ENCODE results near the gene MMP12. TPM values are rescaled to one million over a fixed set of nuclear protein-coding genes. Genes with fewer than 3 reads are reported as not detected.

MMP12 gene
- total and polyA plus RNA-seq, 2 experiments from 2014 or later = not detected

DNA sequence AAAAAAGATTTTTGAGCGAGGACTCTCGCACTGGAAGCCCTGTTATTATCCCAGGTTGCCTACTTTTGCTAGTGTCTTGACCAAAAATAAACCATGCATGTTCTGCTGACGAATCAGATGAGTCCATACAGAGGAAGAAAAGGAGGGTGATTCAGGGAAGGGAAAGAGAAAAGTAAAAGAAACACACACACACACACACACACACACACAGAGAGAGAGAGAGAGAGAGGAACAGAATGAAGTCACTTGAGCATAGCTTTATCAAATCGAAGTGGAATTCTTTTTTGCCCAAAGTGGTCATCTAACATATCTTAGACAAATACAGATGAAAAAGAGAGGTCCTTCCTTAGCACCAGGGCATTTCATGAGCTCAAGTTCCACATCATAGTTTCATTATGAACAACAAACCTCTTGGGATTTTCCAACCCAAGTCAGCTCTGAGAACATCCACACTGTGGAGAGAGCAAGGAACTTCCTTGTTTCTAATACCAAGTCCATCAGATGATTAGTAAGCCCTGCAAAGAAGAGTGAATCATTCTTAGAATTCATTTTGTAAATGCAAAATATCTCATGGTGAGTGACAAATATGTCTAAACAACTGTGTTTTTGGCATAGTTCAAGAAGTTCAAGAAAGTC is 7.7 kb upstream of the MMP12 start:
- H3K79me2 ChIP-seq (replicated peaks; ENCODE audit: insufficient read depth) = no peaks in the 10 kb centered on the region
- Mint-ChIP-seq H3K9me3 (no peaks in the 10 kb centered on the region), H3K4me1 (no peaks in the 10 kb centered on the region), H3K27ac (no peak overlapping the region), H3K36me3 (ENCODE audit: low read depth) (no peaks in the 10 kb centered on the region), H3K4me3 (no peak overlapping the region), H3K27me3 (ENCODE audit: insufficient read depth, low read depth, poor library complexity) (peaks cover 1% of the 10 kb centered on the region)
- 0 out of 2 replicates have a peak, but pooled peaks cover 6% of the 10 kb centered on the region for H3K9me2 ChIP-seq (ENCODE audit: insufficient read depth)
- H2AFZ ChIP-seq = no peak overlapping the region
- no peak overlapping the region for H3K27ac ChIP-seq (ENCODE audit: low read depth)
- no peaks in the 10 kb centered on the region for H3K4me1 ChIP-seq (ENCODE audit: insufficient read depth)
- H3K4me2 ChIP-seq = no peak overlapping the region
- H3K36me3 ChIP-seq (ENCODE audit: insufficient read depth) = no peaks in the 10 kb centered on the region
- TF ChIP-seq, protein P1, sequence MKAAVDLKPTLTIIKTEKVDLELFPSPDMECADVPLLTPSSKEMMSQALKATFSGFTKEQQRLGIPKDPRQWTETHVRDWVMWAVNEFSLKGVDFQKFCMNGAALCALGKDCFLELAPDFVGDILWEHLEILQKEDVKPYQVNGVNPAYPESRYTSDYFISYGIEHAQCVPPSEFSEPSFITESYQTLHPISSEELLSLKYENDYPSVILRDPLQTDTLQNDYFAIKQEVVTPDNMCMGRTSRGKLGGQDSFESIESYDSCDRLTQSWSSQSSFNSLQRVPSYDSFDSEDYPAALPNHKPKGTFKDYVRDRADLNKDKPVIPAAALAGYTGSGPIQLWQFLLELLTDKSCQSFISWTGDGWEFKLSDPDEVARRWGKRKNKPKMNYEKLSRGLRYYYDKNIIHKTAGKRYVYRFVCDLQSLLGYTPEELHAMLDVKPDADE (IDR thresholded peaks at IDR 0.05) = no peak
- TF ChIP-seq STAT1 (IDR thresholded peaks at IDR 0.05; ENCODE audit: unreplicated experiment) (no peak), POLR2AphosphoS5 (IDR thresholded peaks at IDR 0.05; ENCODE audit: low read depth) (no peak), REST (IDR thresholded peaks at IDR 0.05; ENCODE audit: unreplicated experiment) (no peak), ZNF331 (CRISPR knock-in tag; IDR thresholded peaks at IDR 0.05; ENCODE audit: low read depth) (no peak), NANOG (IDR thresholded peaks at IDR 0.05; ENCODE audit: borderline replicate concordance) (no peak), ZNF114 (CRISPR knock-in tag; IDR thresholded peaks at IDR 0.05) (no peak), CREB1 (CRISPR knock-in tag; IDR thresholded peaks at IDR 0.05; ENCODE audit: low read depth) (no peak), EZH2phosphoT487 (IDR thresholded peaks at IDR 0.05; ENCODE audit: unreplicated experiment) (no peak), EZH2 (IDR thresholded peaks at IDR 0.05; ENCODE audit: low read depth, unreplicated experiment) (no peak), JUNB (IDR thresholded peaks at IDR 0.05; ENCODE audit: unreplicated experiment) (no peak)
- TF ChIP-seq, protein P2, sequence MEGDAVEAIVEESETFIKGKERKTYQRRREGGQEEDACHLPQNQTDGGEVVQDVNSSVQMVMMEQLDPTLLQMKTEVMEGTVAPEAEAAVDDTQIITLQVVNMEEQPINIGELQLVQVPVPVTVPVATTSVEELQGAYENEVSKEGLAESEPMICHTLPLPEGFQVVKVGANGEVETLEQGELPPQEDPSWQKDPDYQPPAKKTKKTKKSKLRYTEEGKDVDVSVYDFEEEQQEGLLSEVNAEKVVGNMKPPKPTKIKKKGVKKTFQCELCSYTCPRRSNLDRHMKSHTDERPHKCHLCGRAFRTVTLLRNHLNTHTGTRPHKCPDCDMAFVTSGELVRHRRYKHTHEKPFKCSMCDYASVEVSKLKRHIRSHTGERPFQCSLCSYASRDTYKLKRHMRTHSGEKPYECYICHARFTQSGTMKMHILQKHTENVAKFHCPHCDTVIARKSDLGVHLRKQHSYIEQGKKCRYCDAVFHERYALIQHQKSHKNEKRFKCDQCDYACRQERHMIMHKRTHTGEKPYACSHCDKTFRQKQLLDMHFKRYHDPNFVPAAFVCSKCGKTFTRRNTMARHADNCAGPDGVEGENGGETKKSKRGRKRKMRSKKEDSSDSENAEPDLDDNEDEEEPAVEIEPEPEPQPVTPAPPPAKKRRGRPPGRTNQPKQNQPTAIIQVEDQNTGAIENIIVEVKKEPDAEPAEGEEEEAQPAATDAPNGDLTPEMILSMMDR (conservative IDR thresholded peaks at IDR 0.05; ENCODE audit: low read depth in 2 of 2) = no peak
- H3K27me3 ChIP-seq (ENCODE audit: insufficient read depth) = no peaks in the 10 kb centered on the region
- ATAC-seq = no peak
- DNase-seq (ENCODE audit: low spot score) = no peak
- no peaks in the 10 kb centered on the region for H4K20me1 ChIP-seq (replicated peaks; ENCODE audit: insufficient read depth)
- H3F3A ChIP-seq (replicated peaks; ENCODE audit: low read depth) = no peaks in the 10 kb centered on the region
- H3K4me3 ChIP-seq = no peak overlapping the region
